Epithelial cell of proximal tubule (primary cell): ENCODE results near the gene PDE7B. TPM values are rescaled to one million over a fixed set of nuclear protein-coding genes. Genes with fewer than 3 reads are reported as not detected.
A peak's percentile ranks its signal among the peaks of the same experiment; 100 is the strongest.

ENCODE experiments used
- DNase-seq: peaks from one replicate; pipeline ENCODE4 v3.0.0-alpha.2; 2011; ENCODE audit warnings: low read depth
- H3K4me3 ChIP-seq: 2 replicates; pipeline ENCODE4 v1.5.1; 2011; ENCODE audit warnings: low read depth, mild to moderate bottlenecking, low read length
- total RNA-seq: library from RNA; depleted of rRNA; stranded (reverse); fragments of >200 nt; gene quantifications from 2 replicates; pipeline ENCODE4 v1.2.3, GENCODE V29; 2015
- TF ChIP-seq, protein P1 (sequence below): conservative IDR thresholded peaks from 2 replicates; pipeline ENCODE4 v1.5.1; 2012; ENCODE audit warnings: low read depth, mild to moderate bottlenecking, low read length

The PDE7B gene
- total RNA-seq, 1 donor from 2014 or later, result 2.4 TPM

GRCh38 chr6:136012198-136012887 is 160.8 kb downstream of the PDE7B start:
- DNase-seq, result peak; percentile 44
- TF ChIP-seq, protein P1, sequence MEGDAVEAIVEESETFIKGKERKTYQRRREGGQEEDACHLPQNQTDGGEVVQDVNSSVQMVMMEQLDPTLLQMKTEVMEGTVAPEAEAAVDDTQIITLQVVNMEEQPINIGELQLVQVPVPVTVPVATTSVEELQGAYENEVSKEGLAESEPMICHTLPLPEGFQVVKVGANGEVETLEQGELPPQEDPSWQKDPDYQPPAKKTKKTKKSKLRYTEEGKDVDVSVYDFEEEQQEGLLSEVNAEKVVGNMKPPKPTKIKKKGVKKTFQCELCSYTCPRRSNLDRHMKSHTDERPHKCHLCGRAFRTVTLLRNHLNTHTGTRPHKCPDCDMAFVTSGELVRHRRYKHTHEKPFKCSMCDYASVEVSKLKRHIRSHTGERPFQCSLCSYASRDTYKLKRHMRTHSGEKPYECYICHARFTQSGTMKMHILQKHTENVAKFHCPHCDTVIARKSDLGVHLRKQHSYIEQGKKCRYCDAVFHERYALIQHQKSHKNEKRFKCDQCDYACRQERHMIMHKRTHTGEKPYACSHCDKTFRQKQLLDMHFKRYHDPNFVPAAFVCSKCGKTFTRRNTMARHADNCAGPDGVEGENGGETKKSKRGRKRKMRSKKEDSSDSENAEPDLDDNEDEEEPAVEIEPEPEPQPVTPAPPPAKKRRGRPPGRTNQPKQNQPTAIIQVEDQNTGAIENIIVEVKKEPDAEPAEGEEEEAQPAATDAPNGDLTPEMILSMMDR, result no peak
- no peak overlapping the region for H3K4me3 ChIP-seq

DNA sequence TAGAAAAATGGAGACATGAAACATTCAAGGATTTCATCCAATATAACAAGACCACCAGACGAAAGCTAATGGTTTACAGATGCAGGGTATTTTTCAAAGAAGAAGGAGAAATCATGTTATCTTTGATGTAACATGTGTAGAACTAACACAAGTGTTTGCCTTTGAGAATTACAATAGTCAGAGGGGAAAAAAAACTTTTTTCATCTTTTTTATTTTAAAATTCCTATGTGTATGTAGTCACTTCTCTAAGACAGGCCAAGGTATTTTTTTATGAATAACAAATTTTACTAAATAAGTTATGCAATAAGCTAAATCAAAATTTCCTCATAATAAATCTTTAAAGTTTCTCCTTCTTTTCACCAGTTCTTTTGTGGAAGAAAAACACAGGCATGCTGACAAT is 161.4 kb downstream of the PDE7B start:
- TF ChIP-seq, protein P1, result no peak
- no peak overlapping the region for H3K4me3 ChIP-seq
- DNase-seq, result no peak

- TF ChIP-seq, protein P1, result no peak
- DNase-seq, result no peak
- no peak overlapping the region for H3K4me3 ChIP-seq
Observed at GRCh38 chr6:136014454-136015437, 163.2 kb downstream of the PDE7B start.

- TF ChIP-seq, protein P1, result no peak
- no peak for DNase-seq
Observed at GRCh38 chr6:136015531-136015930, 164.0 kb downstream of the PDE7B start.

GRCh38 chr6:136016228-136017225 is 165.0 kb downstream of the PDE7B start:
- H3K4me3 ChIP-seq, result no peak overlapping the region
- TF ChIP-seq, protein P1, result no peak
- DNase-seq, result no peak

More at GRCh38 chr6:136015531-136015930, 164.0 kb downstream of the PDE7B start:
- H3K4me3 ChIP-seq, result no peak overlapping the region

GRCh38 chr6:136020691-136021090 is 169.2 kb downstream of the PDE7B start:
- TF ChIP-seq, protein P1, result no peak
- H3K4me3 ChIP-seq, result no peak overlapping the region
- no peak for DNase-seq
